NCI-H1417 treated with DMSO at 0.1 percent for 48 hours (cell line): ENCODE measurements around the gene HAUS7.
"Not testable (repeated sequence)": the region's sequence is repeated elsewhere in the genome, so short reads cannot be mapped to it uniquely, and the experiment has no call there.

ENCODE experiments used
- DNase-seq: peaks from one replicate; lab custom pipeline; 2025; lab: John Stamatoyannopoulos, UW

The HAUS7 gene

GRCh38 chrX:153408221-153408721 lies 62.1 kb downstream of the HAUS7 start:
- no peak for DNase-seq

DNA sequence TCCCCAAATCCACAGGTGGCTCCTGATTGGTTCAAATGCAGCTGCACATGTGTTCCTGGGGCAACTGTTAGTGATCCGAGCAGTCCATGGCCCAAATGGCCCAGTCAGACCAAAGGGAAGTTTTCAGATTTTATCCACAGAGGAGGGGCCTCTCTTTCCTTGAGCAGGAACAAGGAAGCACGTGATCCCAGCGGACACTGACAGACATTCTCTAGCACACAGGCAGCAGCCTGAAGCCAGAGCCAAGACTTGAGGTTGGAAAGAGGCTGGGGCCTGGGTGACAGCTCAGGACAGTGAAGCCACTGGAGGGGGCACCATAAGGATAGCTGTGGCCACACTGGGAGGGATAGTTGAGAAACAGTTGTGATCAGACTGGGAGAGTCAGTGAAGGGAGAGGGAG lies 62.6 kb downstream of the HAUS7 start:
- DNase-seq, result no peak

GRCh38 chrX:153406903-153407302 lies 63.5 kb downstream of the HAUS7 start:
- DNase-seq, result no peak

GRCh38 chrX:153406011-153406410 lies 64.4 kb downstream of the HAUS7 start:
- no peak for DNase-seq

DNA sequence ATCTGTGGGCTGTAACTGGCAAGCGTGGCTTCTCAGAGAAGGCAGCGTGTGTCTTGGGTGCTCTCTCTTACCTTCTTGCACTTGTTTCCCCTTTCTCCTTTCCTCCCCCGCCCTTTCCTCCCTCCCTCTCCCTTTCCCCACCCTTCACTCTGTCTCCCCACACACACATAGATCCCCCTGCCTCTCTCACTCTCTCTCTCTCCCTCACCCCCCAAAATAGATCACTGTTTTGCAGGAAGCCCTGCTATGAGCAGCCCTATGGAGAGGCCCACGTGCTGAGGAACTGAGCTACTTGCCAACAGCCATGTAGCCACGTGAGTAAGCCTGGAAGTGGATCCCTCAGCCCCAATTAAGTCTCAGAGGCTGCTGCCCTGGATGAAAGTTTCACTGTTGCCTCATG lies 65.0 kb downstream of the HAUS7 start:
- DNase-seq, result no peak

GRCh38 chrX:153404333-153404732 lies 66.0 kb downstream of the HAUS7 start:
- not testable (repeated sequence) for DNase-seq

- DNase-seq, result no peak
Measured at GRCh38 chrX:153401133-153401764, 69.1 kb downstream of the HAUS7 start, which contains the start of gene PNMA6E. PNMA6E (minus strand) TSS chrX:153401350; CDS start chrX:153398849, 2,501 bp downstream.

- no peak for DNase-seq
Measured at GRCh38 chrX:153400146-153401132, 69.9 kb downstream of the HAUS7 start.

DNA sequence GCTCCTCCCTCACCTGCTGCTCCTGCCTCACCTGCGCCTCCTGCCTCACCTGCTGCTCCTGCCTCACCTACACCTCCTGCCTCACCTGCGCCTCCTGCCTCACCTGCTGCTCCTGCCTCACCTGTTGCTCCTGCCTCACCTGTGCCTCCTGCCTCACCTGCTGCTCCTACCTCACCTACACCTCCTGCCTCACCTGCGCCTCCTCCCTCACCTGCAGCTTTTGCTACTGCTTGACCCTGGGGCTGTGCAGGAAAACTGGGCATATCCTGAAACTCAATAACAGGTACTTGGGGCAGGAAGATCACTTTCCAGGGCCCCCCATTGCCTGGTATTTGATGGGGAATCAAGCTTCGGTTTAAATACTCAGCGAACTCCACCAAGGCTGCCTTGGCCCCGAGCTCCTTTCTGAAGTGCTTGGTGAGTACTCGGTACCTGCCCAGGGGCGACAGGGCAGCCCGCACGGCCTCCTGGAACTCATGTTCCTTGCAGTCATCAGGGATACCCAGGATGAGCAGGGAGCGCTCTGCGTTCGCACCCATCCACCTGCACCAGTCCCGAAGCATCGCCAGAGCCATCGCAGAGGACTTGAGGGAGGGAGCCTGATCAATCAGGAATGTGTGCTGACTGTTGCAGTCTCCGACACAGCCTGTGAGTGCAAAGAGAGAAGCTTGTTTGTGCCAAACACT lies 72.0 kb downstream of the HAUS7 start:
- DNase-seq, result no peak
